OCI-LY1 (cell line): ENCODE data around the gene ALG5.

Experiments used
- CTCF ChIP-seq: fragments of 200-600 bp; sonication (generic), shearing (Covaris generic); IDR thresholded peaks from 2 replicates; pipeline ENCODE4 v1.5.1; 2017; ENCODE audit warnings: mild to moderate bottlenecking, antibody characterized with exemption, low read length, moderate library complexity, mixed read lengths
- EZH2 ChIP-seq: fragments of 200-600 bp; sonication (generic), shearing (Covaris generic); IDR thresholded peaks from 2 replicates; pipeline ENCODE4 v1.8.0; 2017; ENCODE audit warnings: borderline replicate concordance, mixed run types, mild to moderate bottlenecking, antibody characterized with exemption, low read length, moderate library complexity, mixed read lengths

GRCh38 chr13:36912369-36912768 is 86.8 kb downstream of the ALG5 start:
- TF ChIP-seq CTCF (no peak), EZH2 (no peak)
